Ecto neural progenitor cell (in vitro differentiated cells): Measurements from ENCODE around the gene ARHGEF37.
"Not testable (repeated sequence)": the region's sequence is repeated elsewhere in the genome, so short reads cannot be mapped to it uniquely, and the experiment has no call there.

Experiments used
- DNase-seq: peaks from one replicate; pipeline ENCODE4 v3.0.0-alpha.2; 2018; ENCODE audit warnings: low spot score

Gene ARHGEF37

GRCh38 chr5:149564542-149565140 is 16.7 kb upstream of the ARHGEF37 start:
- DNase-seq, result peak; percentile 52

GRCh38 chr5:149567226-149567625 is 14.1 kb upstream of the ARHGEF37 start:
- no peak for DNase-seq

GRCh38 chr5:149572170-149572569 is 9.1 kb upstream of the ARHGEF37 start:
- DNase-seq, result no peak

- DNase-seq, result no peak
These were observed 8.6 kb upstream of the ARHGEF37 start for GRCh38 chr5:149572576-149573231.

GRCh38 chr5:149575131-149575530 is 6.2 kb upstream of the ARHGEF37 start:
- no peak for DNase-seq

GRCh38 chr5:149576021-149576420 is 5.3 kb upstream of the ARHGEF37 start:
- no peak for DNase-seq

- no peak for DNase-seq
These were observed 2.4 kb upstream of the ARHGEF37 start for GRCh38 chr5:149578896-149579295.

- DNase-seq, result no peak
These were observed 498 bp upstream of the ARHGEF37 start for GRCh38 chr5:149580808-149581191.

- DNase-seq, result peak; percentile 63
These were observed 852 bp downstream of the ARHGEF37 start for GRCh38 chr5:149581931-149582768.

GRCh38 chr5:149583394-149583793 is 2.1 kb downstream of the ARHGEF37 start:
- DNase-seq, result no peak

- DNase-seq, result no peak
These were observed 2.8 kb downstream of the ARHGEF37 start for GRCh38 chr5:149584121-149584520.

- no peak for DNase-seq
These were observed 4.6 kb downstream of the ARHGEF37 start for GRCh38 chr5:149585910-149586309.

GRCh38 chr5:149586708-149587318 is 5.5 kb downstream of the ARHGEF37 start:
- no peak for DNase-seq

GRCh38 chr5:149588936-149589335 is 7.6 kb downstream of the ARHGEF37 start:
- DNase-seq, result no peak

GRCh38 chr5:149593370-149593769 is 12.1 kb downstream of the ARHGEF37 start:
- DNase-seq, result no peak

GRCh38 chr5:149594206-149594895 is 13.1 kb downstream of the ARHGEF37 start:
- no peak for DNase-seq

GRCh38 chr5:149595105-149595504 is 13.8 kb downstream of the ARHGEF37 start:
- not testable (repeated sequence) for DNase-seq

GRCh38 chr5:149596712-149597111 is 15.4 kb downstream of the ARHGEF37 start:
- DNase-seq, result no peak

GRCh38 chr5:149597618-149598017 is 16.3 kb downstream of the ARHGEF37 start:
- DNase-seq, result no peak

GRCh38 chr5:149598234-149598633 is 16.9 kb downstream of the ARHGEF37 start:
- not testable (repeated sequence) for DNase-seq

- DNase-seq, result no peak
These were observed 17.7 kb downstream of the ARHGEF37 start for GRCh38 chr5:149598966-149599365.

GRCh38 chr5:149599375-149599774 is 18.1 kb downstream of the ARHGEF37 start:
- DNase-seq, result no peak
